Measurements from ENCODE around the gene EDDM3A. TPM values are rescaled to one million over a fixed set of nuclear protein-coding genes. Genes with fewer than 3 reads are reported as not detected.

The EDDM3A gene
- total and polyA plus RNA-seq, 3 experiments from 2014 or later, result not detected

DNA sequence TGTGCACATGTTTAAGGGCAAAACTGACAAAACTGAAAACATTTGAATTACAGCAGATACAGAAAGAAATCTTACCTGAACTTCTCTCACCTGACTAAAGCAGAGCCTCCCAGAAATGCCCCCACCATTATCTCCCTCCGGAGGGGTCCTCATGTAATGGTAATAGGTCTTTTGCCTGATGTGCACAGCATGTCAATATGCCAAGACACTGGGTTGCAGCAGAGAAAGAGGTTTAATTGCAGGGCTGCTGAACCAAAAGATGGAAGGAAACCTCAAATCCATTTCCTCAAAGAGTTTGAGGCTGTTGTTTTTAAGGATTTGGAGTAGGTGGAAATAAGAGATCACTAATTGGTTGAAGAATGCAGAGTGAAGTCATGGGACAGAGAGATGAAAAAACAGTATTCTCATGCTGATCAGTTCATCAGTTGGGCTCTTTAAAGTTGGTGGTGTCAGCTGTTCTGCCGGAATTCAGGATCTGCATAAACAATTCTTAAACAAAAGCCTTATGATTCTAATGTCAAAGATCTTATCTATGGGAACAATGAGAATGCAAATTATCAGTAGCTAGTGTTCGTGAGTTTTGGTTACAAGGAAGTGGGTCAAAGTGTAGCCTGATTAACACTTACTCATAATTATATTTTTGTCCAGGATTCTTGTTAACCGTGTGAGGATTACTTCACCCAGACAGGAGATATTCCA, 38.9 kb upstream of the EDDM3A start:
- no peak overlapping the region for H3K27ac ChIP-seq (ENCODE audit: low read depth, low read length)
- H3K27me3 ChIP-seq (ENCODE audit: insufficient read depth, low read length, poor library complexity, severe bottlenecking), result no peaks in the 10 kb centered on the region
- no peaks in the 10 kb centered on the region for H3K36me3 ChIP-seq (ENCODE audit: insufficient read depth, low read length)
- H3K4me1 Mint-ChIP-seq, result no peaks in the 10 kb centered on the region
- POLR2A ChIA-PET, result no interaction called here
- no peaks in the 10 kb centered on the region for H3K4me1 ChIP-seq (ENCODE audit: insufficient read depth, low read length)
- no peak overlapping the region for H3K4me3 ChIP-seq (ENCODE audit: low read length)
- no peak overlapping the region for H3K27ac Mint-ChIP-seq
- H3K36me3 Mint-ChIP-seq, result no peaks in the 10 kb centered on the region
- H3K9me3 ChIP-seq (ENCODE audit: low read length), result no peaks in the 10 kb centered on the region
- no peak overlapping the region for H3K4me3 Mint-ChIP-seq
- CTCF ChIA-PET, result interaction anchor here (1.1 kb wide), 1 partner anchor 151 kb away, joined by 3 read pairs; no protein-coding TSS in a partner anchor
- peaks cover 0 to 17% of the 10 kb centered on the region in 2 donors for H3K27me3 Mint-ChIP-seq
- DNase-seq, result no peak
- H3K9me3 Mint-ChIP-seq, result no peaks in the 10 kb centered on the region

DNA sequence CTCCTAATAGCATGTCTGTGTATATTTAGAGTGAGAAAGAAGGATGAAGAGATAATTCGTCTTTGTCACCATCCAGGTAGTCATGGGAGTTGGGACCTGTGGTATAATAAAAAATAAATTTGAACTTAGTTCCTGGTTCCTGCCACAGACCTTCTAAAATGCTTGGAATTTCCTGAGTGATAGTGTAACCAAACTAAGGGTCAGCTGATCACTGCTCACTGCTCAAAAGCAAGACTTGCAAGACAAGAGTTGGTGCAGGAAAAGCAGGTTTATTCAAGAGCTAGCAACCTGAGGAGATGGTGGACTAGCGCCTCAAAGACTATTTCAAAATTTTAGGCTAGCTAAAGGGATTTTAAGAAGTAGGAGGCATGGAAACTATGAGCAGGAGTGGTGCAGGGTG, 38.1 kb upstream of the EDDM3A start:
- Histone ChIP-seq H3K4me1 (ENCODE audit: insufficient read depth, low read length) (no peaks in the 10 kb centered on the region), H3K4me3 (ENCODE audit: low read length) (no peak overlapping the region), H3K9me3 (ENCODE audit: low read length) (no peaks in the 10 kb centered on the region), H3K36me3 (ENCODE audit: insufficient read depth, low read length) (no peaks in the 10 kb centered on the region), H3K27ac (ENCODE audit: low read depth, low read length) (no peak overlapping the region), H3K27me3 (ENCODE audit: insufficient read depth, low read length, poor library complexity, severe bottlenecking) (no peaks in the 10 kb centered on the region)
- Mint-ChIP-seq H3K27ac (no peak overlapping the region), H3K27me3 (peaks cover 0 to 17% of the 10 kb centered on the region in 2 donors), H3K4me1 (no peaks in the 10 kb centered on the region), H3K4me3 (no peak overlapping the region), H3K9me3 (no peaks in the 10 kb centered on the region), H3K36me3 (no peaks in the 10 kb centered on the region)
- DNase-seq, result no peak
- ChIA-PET POLR2A (no interaction called here), CTCF (interaction anchor here (1.1 kb wide), 3 partner anchors 17 to 150 kb away, joined by 3 read pairs; no protein-coding TSS in a partner anchor)

DNA sequence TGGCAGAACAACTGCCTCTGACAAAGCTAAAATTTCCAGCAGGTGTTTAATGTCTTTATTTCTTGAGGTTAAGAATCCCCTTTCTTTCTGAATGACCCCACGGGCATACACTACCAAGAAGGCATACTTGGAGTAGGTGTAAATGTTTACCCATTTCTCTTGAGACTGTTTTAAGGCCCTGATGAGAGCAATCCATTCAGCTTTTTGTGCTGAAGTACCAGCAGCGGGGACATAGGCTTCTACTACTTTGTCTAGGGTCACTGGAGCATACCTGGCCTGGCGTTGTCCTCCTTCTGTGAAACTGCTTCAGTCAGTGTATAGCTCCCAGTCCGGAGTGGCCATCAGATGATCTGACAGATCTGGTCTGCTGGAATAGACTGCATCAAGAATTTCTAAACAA, 34.4 kb upstream of the EDDM3A start:
- POLR2A ChIA-PET, result no interaction called here

DNA sequence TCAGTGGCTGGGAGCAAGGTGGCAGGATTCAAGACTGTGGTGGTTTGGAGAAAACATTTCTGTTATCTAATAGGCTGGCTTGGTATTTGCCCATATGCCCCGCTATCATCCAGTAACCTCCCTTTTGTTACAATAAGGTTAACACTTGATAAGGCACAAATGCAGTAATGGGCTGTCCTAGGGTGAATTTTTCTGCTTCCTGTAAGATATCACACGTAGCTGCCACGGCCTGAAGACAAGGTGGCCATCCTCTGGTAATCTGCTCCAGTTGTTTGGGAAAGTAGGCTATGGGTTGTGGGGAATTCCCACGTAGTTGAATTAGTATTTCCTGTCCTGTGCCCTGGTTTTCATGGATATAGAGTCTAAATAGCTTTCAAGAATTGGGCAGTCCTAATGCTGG, 34.0 kb upstream of the EDDM3A start:
- Histone ChIP-seq H3K4me1 (ENCODE audit: insufficient read depth, low read length) (no peaks in the 10 kb centered on the region), H3K9me3 (ENCODE audit: low read length) (no peaks in the 10 kb centered on the region), H3K27me3 (ENCODE audit: insufficient read depth, low read length, poor library complexity, severe bottlenecking) (no peaks in the 10 kb centered on the region), H3K27ac (ENCODE audit: low read depth, low read length) (no peak overlapping the region), H3K36me3 (ENCODE audit: insufficient read depth, low read length) (no peaks in the 10 kb centered on the region), H3K4me3 (ENCODE audit: low read length) (no peak overlapping the region)
- Mint-ChIP-seq H3K27ac (no peak overlapping the region), H3K4me1 (no peaks in the 10 kb centered on the region), H3K36me3 (peaks cover 0 to 4% (median 0%) of the 10 kb centered on the region in 3 donors), H3K4me3 (no peak overlapping the region), H3K27me3 (peaks cover 5 to 28% of the 10 kb centered on the region in 2 donors), H3K9me3 (no peaks in the 10 kb centered on the region)
- DNase-seq, result no peak
- CTCF ChIA-PET, result no interaction called here
- POLR2A ChIA-PET, result no interaction called here

More for the DNA sequence above, 34.4 kb upstream of the EDDM3A start:
- no peaks in the 10 kb centered on the region for H3K4me1 ChIP-seq (ENCODE audit: insufficient read depth, low read length)
- H3K27ac ChIP-seq (ENCODE audit: low read depth, low read length), result no peak overlapping the region
- H3K36me3 Mint-ChIP-seq, result peaks cover 0 to 4% (median 0%) of the 10 kb centered on the region in 3 donors
- no peaks in the 10 kb centered on the region for H3K9me3 ChIP-seq (ENCODE audit: low read length)
- no peak overlapping the region for H3K4me3 ChIP-seq (ENCODE audit: low read length)
- DNase-seq, result no peak
- H3K36me3 ChIP-seq (ENCODE audit: insufficient read depth, low read length), result no peaks in the 10 kb centered on the region
- H3K27me3 Mint-ChIP-seq, result peaks cover 5 to 27% of the 10 kb centered on the region in 2 donors
- no peaks in the 10 kb centered on the region for H3K27me3 ChIP-seq (ENCODE audit: insufficient read depth, low read length, poor library complexity, severe bottlenecking)
- CTCF ChIA-PET, result no interaction called here
- H3K9me3 Mint-ChIP-seq, result no peaks in the 10 kb centered on the region
- H3K4me3 Mint-ChIP-seq, result no peak overlapping the region
- H3K27ac Mint-ChIP-seq, result no peak overlapping the region
- no peaks in the 10 kb centered on the region for H3K4me1 Mint-ChIP-seq

DNA sequence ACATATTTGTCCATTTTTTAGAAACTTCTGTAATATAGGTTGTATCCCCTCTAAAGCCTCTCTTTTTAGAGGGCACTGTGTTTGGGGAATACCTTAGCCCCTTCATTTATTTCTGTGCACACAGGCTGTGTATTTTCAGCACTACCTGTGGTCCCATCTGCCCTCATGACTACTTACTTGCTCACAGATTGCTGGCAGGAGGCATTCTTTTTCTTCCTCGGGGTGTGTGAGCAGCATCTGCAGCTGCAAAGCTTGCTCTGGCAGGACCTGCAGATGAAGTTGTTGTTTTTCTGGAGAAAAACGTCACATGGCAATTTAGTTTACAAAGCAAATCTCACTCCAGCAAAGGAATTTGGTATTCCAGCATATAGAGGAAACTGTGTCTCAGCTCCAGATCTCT, 32.8 kb upstream of the EDDM3A start:
- Mint-ChIP-seq H3K36me3 (peaks cover 0 to 4% (median 0%) of the 10 kb centered on the region in 3 donors), H3K27me3 (peaks cover 5 to 39% of the 10 kb centered on the region in 2 donors), H3K9me3 (no peaks in the 10 kb centered on the region), H3K27ac (no peak overlapping the region), H3K4me3 (no peak overlapping the region), H3K4me1 (no peaks in the 10 kb centered on the region)
- no peaks in the 10 kb centered on the region for H3K4me1 ChIP-seq (ENCODE audit: insufficient read depth, low read length)
- no peaks in the 10 kb centered on the region for H3K36me3 ChIP-seq (ENCODE audit: insufficient read depth, low read length)
- ChIA-PET POLR2A (no interaction called here), CTCF (no interaction called here)
- no peaks in the 10 kb centered on the region for H3K9me3 ChIP-seq (ENCODE audit: low read length)
- H3K4me3 ChIP-seq (ENCODE audit: low read length), result no peak overlapping the region
- H3K27ac ChIP-seq (ENCODE audit: low read depth, low read length), result no peak overlapping the region
- no peak for DNase-seq
- no peaks in the 10 kb centered on the region for H3K27me3 ChIP-seq (ENCODE audit: insufficient read depth, low read length, poor library complexity, severe bottlenecking)

DNA sequence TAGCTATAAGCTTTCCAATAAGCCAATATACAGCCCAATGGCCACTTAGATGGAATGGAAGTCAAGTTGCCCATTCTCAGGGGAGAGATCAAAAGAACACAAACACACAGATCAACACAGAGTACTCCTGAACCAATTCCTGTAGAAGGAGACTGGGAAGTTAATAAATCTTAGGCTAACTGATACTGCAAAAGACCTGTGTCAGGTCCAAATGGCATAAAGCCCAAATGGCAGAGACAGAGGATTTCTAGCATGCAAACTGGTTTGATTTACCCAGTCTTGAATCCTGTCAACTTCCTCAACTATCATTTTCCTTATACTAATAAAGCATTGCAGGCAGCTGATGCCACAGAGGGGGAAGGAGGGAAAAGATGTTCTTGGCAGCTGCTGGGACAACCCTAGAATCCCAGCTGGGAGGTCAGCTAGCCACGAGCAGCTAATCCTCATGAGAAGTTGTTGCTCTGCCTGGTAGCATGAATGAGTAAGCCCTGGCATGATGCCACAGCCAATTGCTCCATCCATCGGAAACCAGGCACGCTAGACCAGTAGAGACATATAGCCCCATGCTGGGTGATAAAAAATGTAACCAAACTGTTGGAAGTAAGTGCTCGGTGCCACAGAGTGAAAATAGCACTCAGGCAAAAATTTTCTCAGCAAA, 31.0 kb upstream of the EDDM3A start:
- Mint-ChIP-seq H3K4me3 (no peak overlapping the region), H3K9me3 (no peaks in the 10 kb centered on the region), H3K36me3 (peaks cover 0 to 4% (median 0%) of the 10 kb centered on the region in 3 donors), H3K4me1 (no peaks in the 10 kb centered on the region), H3K27me3 (peaks cover 17 to 38% of the 10 kb centered on the region in 2 donors), H3K27ac (no peak overlapping the region)
- ChIA-PET CTCF (no interaction called here), POLR2A (no interaction called here)
- Histone ChIP-seq H3K27me3 (ENCODE audit: insufficient read depth, low read length, poor library complexity, severe bottlenecking) (no peaks in the 10 kb centered on the region), H3K36me3 (ENCODE audit: insufficient read depth, low read length) (no peaks in the 10 kb centered on the region), H3K4me3 (ENCODE audit: low read length) (no peak overlapping the region), H3K9me3 (ENCODE audit: low read length) (no peaks in the 10 kb centered on the region), H3K4me1 (ENCODE audit: insufficient read depth, low read length) (no peaks in the 10 kb centered on the region), H3K27ac (ENCODE audit: low read depth, low read length) (no peak overlapping the region)
- DNase-seq, result no peak

DNA sequence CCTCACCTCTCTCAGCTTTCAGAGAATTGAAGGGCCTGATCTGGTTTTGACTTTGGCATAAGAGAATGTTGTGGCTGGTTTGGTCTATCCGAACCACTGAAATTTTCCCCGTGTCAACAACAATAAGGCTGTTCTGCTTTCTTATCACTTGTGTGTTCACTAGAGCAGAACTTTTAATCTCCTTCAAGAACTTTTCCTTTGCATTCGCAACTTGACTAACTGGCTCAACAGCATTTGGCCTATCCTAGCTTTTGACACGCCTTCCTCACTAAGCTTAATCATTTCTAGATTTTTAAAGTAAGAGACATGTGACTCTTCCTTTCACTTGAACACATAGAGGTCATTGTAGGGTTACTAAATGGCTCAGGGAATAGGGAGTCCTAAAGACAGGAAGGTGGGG, 25.9 kb upstream of the EDDM3A start:
- Mint-ChIP-seq H3K27me3 (peaks cover 39 to 67% of the 10 kb centered on the region in 2 donors), H3K27ac (no peak overlapping the region), H3K9me3 (no peaks in the 10 kb centered on the region), H3K4me1 (peaks cover 0 to 8% (median 0%) of the 10 kb centered on the region in 3 donors), H3K4me3 (no peak overlapping the region), H3K36me3 (peaks cover 0 to 4% (median 0%) of the 10 kb centered on the region in 3 donors)
- Histone ChIP-seq H3K27ac (ENCODE audit: low read depth, low read length) (no peak overlapping the region), H3K9me3 (ENCODE audit: low read length) (no peaks in the 10 kb centered on the region), H3K4me3 (ENCODE audit: low read length) (no peak overlapping the region), H3K27me3 (ENCODE audit: insufficient read depth, low read length, poor library complexity, severe bottlenecking) (peaks cover 6% of the 10 kb centered on the region), H3K4me1 (ENCODE audit: insufficient read depth, low read length) (no peaks in the 10 kb centered on the region), H3K36me3 (ENCODE audit: insufficient read depth, low read length) (no peaks in the 10 kb centered on the region)
- CTCF ChIA-PET, result no interaction called here
- POLR2A ChIA-PET, result no interaction called here
- DNase-seq, result no peak

DNA sequence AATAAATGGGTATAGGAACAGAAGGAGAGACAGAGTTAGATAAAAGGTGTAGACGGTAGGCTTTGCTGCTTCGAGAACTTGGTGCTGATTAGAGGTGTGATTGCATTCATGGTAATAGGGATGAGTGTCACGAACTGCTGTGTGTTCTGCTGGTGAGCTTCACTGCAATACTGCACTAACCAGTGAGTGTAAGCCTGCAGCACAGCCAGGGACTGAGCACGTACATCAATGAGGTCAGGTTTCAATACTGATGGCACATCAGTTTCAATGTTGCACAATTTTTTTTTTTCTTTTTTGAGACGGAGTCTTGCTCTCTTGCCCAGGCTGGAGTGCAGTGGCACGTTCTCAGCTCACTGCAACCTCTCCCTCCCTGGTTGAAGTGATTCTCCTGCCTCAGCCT, 24.9 kb upstream of the EDDM3A start:
- DNase-seq, result no peak
- peaks cover 39 to 70% of the 10 kb centered on the region in 2 donors for H3K27me3 Mint-ChIP-seq
- no peak overlapping the region for H3K27ac Mint-ChIP-seq
- H3K4me3 Mint-ChIP-seq, result no peak overlapping the region
- no peaks in the 10 kb centered on the region for H3K36me3 Mint-ChIP-seq
- ChIA-PET POLR2A (no interaction called here), CTCF (no interaction called here)
- Histone ChIP-seq H3K9me3 (ENCODE audit: low read length) (no peaks in the 10 kb centered on the region), H3K27ac (ENCODE audit: low read depth, low read length) (no peak overlapping the region), H3K27me3 (ENCODE audit: insufficient read depth, low read length, poor library complexity, severe bottlenecking) (peaks cover 11% of the 10 kb centered on the region), H3K4me1 (ENCODE audit: insufficient read depth, low read length) (no peaks in the 10 kb centered on the region), H3K36me3 (ENCODE audit: insufficient read depth, low read length) (no peaks in the 10 kb centered on the region), H3K4me3 (ENCODE audit: low read length) (no peak overlapping the region)
- H3K9me3 Mint-ChIP-seq, result no peaks in the 10 kb centered on the region
- H3K4me1 Mint-ChIP-seq, result peaks cover 0 to 8% (median 0%) of the 10 kb centered on the region in 3 donors

Measured in CD8-positive, alpha-beta memory T cell (primary cell).